Erythroblast (primary cell): ENCODE data around the gene MAP7.

ENCODE experiments used
- DNase-seq, 2 experiments: peaks; one replicate each; lab custom pipeline; 2025; lab: John Stamatoyannopoulos, UW
- GATA1 ChIP-seq: IDR thresholded peaks from 2 replicates; pipeline ENCODE4 v1.6.1; 2011; ENCODE audit warnings: low read depth, mild to moderate bottlenecking, control low read depth, low read length, moderate library complexity
- POLR2A ChIP-seq: IDR thresholded peaks from 2 replicates; pipeline ENCODE4 v1.6.1; 2011; ENCODE audit warnings: mild to moderate bottlenecking, low read length

Gene MAP7

DNA sequence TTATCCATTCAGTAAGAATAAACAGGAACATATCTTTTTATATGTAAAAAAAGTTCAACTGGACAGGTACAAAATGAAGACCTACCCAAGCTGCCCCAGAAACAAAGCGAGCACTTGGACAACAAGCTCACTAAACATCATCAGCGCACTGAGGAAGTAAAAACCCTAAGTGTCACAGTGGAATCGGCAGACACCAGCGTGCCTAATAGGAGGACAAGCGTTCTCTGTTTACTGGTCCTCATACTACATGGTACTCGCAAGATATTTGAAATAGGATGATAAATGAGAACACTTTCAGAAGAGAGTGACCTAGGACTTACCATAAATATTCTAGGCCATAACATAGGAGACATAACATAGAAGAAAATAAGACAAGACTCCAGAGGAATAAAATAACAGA, 18.2 kb downstream of the MAP7 start:
- no peak for DNase-seq
- no peak for TF ChIP-seq POLR2A
- TF ChIP-seq GATA1, result no peak

- TF ChIP-seq POLR2A, result no peak
- no peak for TF ChIP-seq GATA1
- DNase-seq, result no peak
These were observed 20.5 kb downstream of the MAP7 start for GRCh38 chr6:136529710-136530109.

DNA sequence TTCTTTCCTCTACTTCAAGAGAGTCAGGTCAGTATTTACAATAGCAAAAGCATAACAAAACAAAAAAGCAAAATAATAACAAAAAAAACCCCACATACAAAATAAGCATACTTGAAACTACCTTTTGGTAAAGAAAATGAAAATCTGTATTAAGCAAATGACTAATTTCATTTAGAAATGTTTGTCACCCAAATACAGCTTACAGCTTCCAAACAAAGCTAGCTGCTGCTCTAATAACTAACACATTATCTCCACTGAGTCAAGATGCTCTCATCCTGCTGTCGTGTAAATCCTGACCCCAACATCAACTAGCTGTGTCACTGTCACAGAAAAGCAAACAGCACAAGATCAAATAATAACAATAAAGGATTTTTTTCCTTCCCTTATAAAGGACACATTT, 21.7 kb downstream of the MAP7 start:
- no peak for DNase-seq
- TF ChIP-seq GATA1, result no peak
- no peak for TF ChIP-seq POLR2A

GRCh38 chr6:136527831-136528230, 22.4 kb downstream of the MAP7 start:
- no peak for TF ChIP-seq GATA1
- TF ChIP-seq POLR2A, result no peak
- no peak for DNase-seq

- TF ChIP-seq POLR2A, result no peak
- no peak for TF ChIP-seq GATA1
- DNase-seq, result no peak
These were observed 23.3 kb downstream of the MAP7 start for GRCh38 chr6:136526937-136527336.

- DNase-seq, result peak; percentile 16 to 33
- no peak for TF ChIP-seq POLR2A
- no peak for TF ChIP-seq GATA1
These were observed 23.9 kb downstream of the MAP7 start for GRCh38 chr6:136526196-136526930.

DNA sequence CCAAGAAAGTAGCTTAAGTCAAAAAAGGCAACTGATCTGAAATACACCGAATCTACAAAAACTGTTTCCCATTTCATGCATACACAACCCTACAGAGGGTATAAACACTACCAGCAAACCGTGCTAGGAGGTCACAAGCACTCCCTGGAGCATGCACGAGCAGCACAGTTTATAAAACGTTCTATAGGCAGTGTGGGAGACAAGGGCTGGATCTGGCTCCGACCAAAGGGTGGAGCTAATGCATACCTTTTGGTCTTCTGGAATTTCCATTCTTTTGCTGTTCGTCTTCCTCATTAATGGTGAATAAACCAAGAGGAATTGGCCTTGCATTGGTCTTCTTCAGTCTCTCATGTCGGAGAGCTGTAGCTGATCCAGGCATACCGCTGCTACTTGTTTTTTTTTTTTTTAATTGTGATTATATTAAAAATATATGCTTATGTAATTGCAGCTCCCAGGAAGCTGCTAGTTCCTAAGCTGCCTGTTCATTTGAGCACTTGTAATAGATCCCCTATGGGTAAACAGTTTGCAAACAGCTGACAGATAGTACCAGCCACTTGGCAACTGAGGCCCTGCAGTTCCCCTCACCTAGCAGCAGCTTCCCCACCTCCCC, 24.5 kb downstream of the MAP7 start:
- TF ChIP-seq POLR2A (no peak), GATA1 (no peak)
- peak in 1 of 2 experiments; percentile 9 for DNase-seq

DNA sequence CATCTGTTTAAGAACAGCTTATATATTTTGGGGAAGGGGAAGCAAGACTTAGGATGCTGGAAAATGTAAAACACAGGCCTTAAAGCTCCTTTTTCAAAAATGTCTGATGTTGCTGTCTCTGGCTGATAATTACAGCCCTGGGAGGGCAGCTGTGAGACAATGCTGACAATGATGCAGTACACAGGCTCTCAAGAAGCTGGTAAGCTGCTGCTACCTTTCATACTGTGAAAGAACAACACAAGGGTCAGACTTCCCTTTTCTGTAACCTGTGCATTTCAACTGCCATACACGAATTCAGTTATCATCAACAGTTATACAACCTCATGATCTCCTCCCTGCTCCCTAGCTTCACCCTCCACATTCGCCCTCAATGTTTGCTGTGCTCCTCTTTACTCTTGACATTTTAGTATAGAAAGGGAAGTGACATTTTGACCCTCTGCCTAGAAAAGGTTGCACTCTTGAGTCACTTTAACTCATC, 25.2 kb downstream of the MAP7 start:
- TF ChIP-seq POLR2A (no peak), GATA1 (no peak)
- no peak for DNase-seq

DNA sequence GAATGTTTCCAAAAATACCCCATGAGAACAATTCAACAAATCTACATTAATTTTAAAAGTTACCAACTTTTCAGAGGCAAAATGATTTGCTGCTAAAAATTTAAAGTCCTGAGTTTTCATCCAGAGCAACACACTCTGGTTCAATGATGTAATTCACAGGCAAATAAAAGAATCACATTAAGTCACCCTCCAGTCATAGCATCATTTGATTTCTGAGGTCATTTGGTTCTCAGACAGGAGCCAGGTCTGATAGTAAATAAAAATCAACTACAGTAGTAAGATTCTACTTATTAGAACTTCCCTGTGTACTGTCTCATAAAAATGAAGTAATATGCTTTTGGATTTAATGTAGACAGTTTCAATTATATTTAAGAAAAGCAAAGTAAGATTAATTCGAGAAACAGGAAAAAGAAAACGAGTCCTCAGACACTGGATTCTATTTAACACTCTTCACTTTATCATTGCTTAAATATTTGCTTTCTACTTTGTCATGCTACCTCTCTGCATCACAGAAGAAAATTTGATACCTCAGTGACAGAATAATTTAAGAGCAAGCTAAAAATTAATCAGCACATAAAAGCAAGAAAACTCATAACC, 25.8 kb downstream of the MAP7 start:
- TF ChIP-seq POLR2A (no peak), GATA1 (no peak)
- DNase-seq, result no peak

GRCh38 chr6:136523196-136523595, 27.0 kb downstream of the MAP7 start:
- no peak for DNase-seq
- TF ChIP-seq POLR2A, result no peak
- no peak for TF ChIP-seq GATA1

DNA sequence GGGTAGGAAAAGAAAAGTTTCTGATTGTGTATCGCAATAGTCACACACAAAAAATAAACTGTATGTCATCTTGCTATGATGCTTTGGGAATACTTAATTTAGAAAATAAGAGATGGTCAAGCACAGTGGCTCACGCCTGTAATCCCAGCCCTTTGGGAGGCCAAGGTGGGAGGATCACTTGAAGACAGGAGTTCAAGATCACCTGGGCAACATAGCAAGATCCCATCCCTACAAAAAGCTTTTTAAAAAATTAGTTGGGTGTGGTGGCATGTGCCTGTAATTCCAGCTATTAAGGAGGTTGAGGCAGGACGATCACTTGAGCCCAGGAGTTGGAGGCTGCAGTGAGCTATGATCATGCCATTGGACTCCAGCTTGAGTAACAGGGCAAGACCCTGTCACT, 27.6 kb downstream of the MAP7 start:
- TF ChIP-seq POLR2A (no peak), GATA1 (no peak)
- DNase-seq, result no peak

GRCh38 chr6:136521911-136522310, 28.3 kb downstream of the MAP7 start:
- DNase-seq, result no peak
- no peak for TF ChIP-seq POLR2A
- TF ChIP-seq GATA1, result no peak

GRCh38 chr6:136521427-136521826, 28.8 kb downstream of the MAP7 start:
- no peak for DNase-seq
- TF ChIP-seq GATA1 (no peak), POLR2A (no peak)

GRCh38 chr6:136520517-136520916, 29.7 kb downstream of the MAP7 start:
- DNase-seq, result no peak

More at GRCh38 chr6:136520517-136520916, 29.7 kb downstream of the MAP7 start:
- TF ChIP-seq POLR2A (no peak), GATA1 (no peak)
